SU-DHL-6 (cell line): ENCODE data around the gene ITSN1.

Source experiments
- H2AFZ ChIP-seq: fragments of 200-600 bp; sonication (generic); 2 replicates; pipeline ENCODE4 v1.6.1; 2014; ENCODE audit warnings: low read depth, mild to moderate bottlenecking, moderate library complexity, mixed read lengths, antibody characterized with exemption, low read length; ENCODE audit not compliant: severe bottlenecking
- H3F3A ChIP-seq: fragments of 200-600 bp; shearing (Covaris generic); 2 replicates; pipeline ENCODE4 v1.6.0; 2016; ENCODE audit warnings: antibody characterized with exemption, mild to moderate bottlenecking; ENCODE audit not compliant: insufficient read depth
- H3K27ac ChIP-seq: fragments of 200-600 bp; sonication (generic); 2 replicates; pipeline ENCODE4 v1.5.1; 2016; ENCODE audit warnings: low read depth, mild to moderate bottlenecking, low read length, moderate library complexity, mixed read lengths
- H3K27me3 ChIP-seq: fragments of 200-600 bp; sonication (generic), shearing (Covaris generic); 2 replicates; pipeline ENCODE4 v1.6.0; 2014; ENCODE audit warnings: mild to moderate bottlenecking, low read length
- H3K36me3 ChIP-seq: fragments of 200-600 bp; sonication (generic); 2 replicates; pipeline ENCODE4 v1.6.1; 2014; ENCODE audit warnings: mild to moderate bottlenecking, low read length, mixed read lengths
- H3K4me2 ChIP-seq: fragments of 300-600, 200-600 bp; shearing (Covaris generic), sonication (generic); 2 replicates; pipeline ENCODE4 v1.6.0; 2014; ENCODE audit warnings: low read length, low read depth, mild to moderate bottlenecking; ENCODE audit not compliant: poor library complexity, severe bottlenecking
- H3K4me3 ChIP-seq: fragments of 200-600 bp; sonication (generic); 2 replicates; pipeline ENCODE4 v1.5.1; 2014; ENCODE audit warnings: antibody characterized with exemption, low read length, mild to moderate bottlenecking, mixed read lengths; ENCODE audit not compliant: insufficient read depth, poor library complexity, severe bottlenecking
- H3K79me2 ChIP-seq: fragments of 200-600 bp; sonication (generic); 2 replicates; pipeline ENCODE4 v1.6.1; 2014; ENCODE audit warnings: mild to moderate bottlenecking, low read length, moderate library complexity; ENCODE audit not compliant: insufficient read depth
- H3K9ac ChIP-seq: fragments of 200-600 bp; sonication (generic); 2 replicates; pipeline ENCODE4 v1.7.0; 2014; ENCODE audit warnings: mild to moderate bottlenecking, low read length
- H3K9me2 ChIP-seq: fragments of 200-600 bp; sonication (generic); replicated peaks from 2 replicates; pipeline ENCODE4 v1.6.1; 2014; ENCODE audit warnings: low read length; ENCODE audit not compliant: insufficient read depth
- H3K9me3 ChIP-seq: fragments of 200-600 bp; sonication (generic); 2 replicates; pipeline ENCODE4 v1.6.1; 2014; ENCODE audit warnings: low read length, mixed read lengths; ENCODE audit not compliant: insufficient read depth
- H4K20me1 ChIP-seq: fragments of 200-600 bp; sonication (generic); 2 replicates; pipeline ENCODE4 v1.6.1; 2014; ENCODE audit warnings: low read depth, mild to moderate bottlenecking, antibody characterized with exemption, low read length, moderate library complexity, mixed read lengths
- EZH2phosphoT487 ChIP-seq: fragments of 200-600 bp; sonication (generic), shearing (Covaris generic); conservative IDR thresholded peaks from 2 replicates; pipeline ENCODE4 v1.6.1; 2018; ENCODE audit warnings: mild to moderate bottlenecking, antibody characterized with exemption, low read length, moderate library complexity, mixed read lengths
- TF ChIP-seq, protein P1 (sequence below): fragments of 200-600 bp; sonication (generic); IDR thresholded peaks from one replicate; pipeline ENCODE4 v1.5.1; 2017; ENCODE audit warnings: antibody characterized with exemption, mild to moderate bottlenecking, low read length, moderate library complexity; ENCODE audit not compliant: insufficient read depth, poor library complexity, severe bottlenecking

Gene ITSN1

GRCh38 chr21:33828083-33828482 is 185.8 kb downstream of the ITSN1 start:
- Histone ChIP-seq H2AFZ (no peak overlapping the region), H3K4me3 (no peak overlapping the region), H3K9ac (no peak overlapping the region), H4K20me1 (no peaks in the 10 kb centered on the region), H3K9me2 (no peaks in the 10 kb centered on the region), H3K9me3 (no peaks in the 10 kb centered on the region), H3K27me3 (no peaks in the 10 kb centered on the region), H3K79me2 (no peaks in the 10 kb centered on the region), H3K27ac (no peak overlapping the region), H3K36me3 (no peaks in the 10 kb centered on the region), H3F3A (no peaks in the 10 kb centered on the region), H3K4me2 (no peak overlapping the region)
- TF ChIP-seq, protein P1, sequence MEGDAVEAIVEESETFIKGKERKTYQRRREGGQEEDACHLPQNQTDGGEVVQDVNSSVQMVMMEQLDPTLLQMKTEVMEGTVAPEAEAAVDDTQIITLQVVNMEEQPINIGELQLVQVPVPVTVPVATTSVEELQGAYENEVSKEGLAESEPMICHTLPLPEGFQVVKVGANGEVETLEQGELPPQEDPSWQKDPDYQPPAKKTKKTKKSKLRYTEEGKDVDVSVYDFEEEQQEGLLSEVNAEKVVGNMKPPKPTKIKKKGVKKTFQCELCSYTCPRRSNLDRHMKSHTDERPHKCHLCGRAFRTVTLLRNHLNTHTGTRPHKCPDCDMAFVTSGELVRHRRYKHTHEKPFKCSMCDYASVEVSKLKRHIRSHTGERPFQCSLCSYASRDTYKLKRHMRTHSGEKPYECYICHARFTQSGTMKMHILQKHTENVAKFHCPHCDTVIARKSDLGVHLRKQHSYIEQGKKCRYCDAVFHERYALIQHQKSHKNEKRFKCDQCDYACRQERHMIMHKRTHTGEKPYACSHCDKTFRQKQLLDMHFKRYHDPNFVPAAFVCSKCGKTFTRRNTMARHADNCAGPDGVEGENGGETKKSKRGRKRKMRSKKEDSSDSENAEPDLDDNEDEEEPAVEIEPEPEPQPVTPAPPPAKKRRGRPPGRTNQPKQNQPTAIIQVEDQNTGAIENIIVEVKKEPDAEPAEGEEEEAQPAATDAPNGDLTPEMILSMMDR: no peak
- no peak for TF ChIP-seq EZH2phosphoT487

DNA sequence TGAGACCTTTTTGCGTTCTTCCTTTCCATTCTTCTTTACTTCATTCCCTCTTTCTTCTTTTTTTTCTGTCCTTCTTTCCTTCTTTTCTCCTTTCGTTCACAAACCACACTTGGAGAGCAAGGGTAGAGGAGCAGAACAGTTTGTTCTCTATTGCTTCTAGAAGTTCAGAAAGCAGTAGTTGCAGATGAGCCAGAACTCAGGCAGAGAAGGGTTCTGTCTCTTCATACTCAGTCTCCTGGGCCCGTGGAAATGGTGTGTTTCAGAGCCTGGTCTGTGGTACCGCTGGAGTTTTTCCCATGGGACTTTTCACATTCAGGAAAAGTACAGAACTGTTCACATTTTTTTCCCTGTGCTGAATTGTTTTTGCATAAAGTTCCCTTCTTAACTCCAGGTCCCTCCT is 186.3 kb downstream of the ITSN1 start:
- no peaks in the 10 kb centered on the region for H4K20me1 ChIP-seq
- H3K27ac ChIP-seq: no peak overlapping the region
- no peak overlapping the region for H3K4me3 ChIP-seq
- no peak overlapping the region for H3K4me2 ChIP-seq
- H3K36me3 ChIP-seq: no peaks in the 10 kb centered on the region
- no peaks in the 10 kb centered on the region for H3K9me3 ChIP-seq
- H3K9me2 ChIP-seq: no peaks in the 10 kb centered on the region
- H3K27me3 ChIP-seq: no peaks in the 10 kb centered on the region
- H3K9ac ChIP-seq: no peak overlapping the region
- H2AFZ ChIP-seq: no peak overlapping the region
- TF ChIP-seq EZH2phosphoT487: no peak
- TF ChIP-seq, protein P1: no peak
- H3K79me2 ChIP-seq: no peaks in the 10 kb centered on the region
- no peaks in the 10 kb centered on the region for H3F3A ChIP-seq

- no peaks in the 10 kb centered on the region for H3K27me3 ChIP-seq
- H4K20me1 ChIP-seq: no peaks in the 10 kb centered on the region
- H3K9me3 ChIP-seq: no peaks in the 10 kb centered on the region
- no peak overlapping the region for H3K4me3 ChIP-seq
- H3K9me2 ChIP-seq: no peaks in the 10 kb centered on the region
- no peak overlapping the region for H3K4me2 ChIP-seq
- H2AFZ ChIP-seq: no peak overlapping the region
- TF ChIP-seq, protein P1: no peak
- TF ChIP-seq EZH2phosphoT487: no peak
- H3K27ac ChIP-seq: no peak overlapping the region
- no peaks in the 10 kb centered on the region for H3K79me2 ChIP-seq
- H3F3A ChIP-seq: no peaks in the 10 kb centered on the region
- H3K36me3 ChIP-seq: no peaks in the 10 kb centered on the region
- H3K9ac ChIP-seq: no peak overlapping the region
Observed at GRCh38 chr21:33829844-33830243, 187.5 kb downstream of the ITSN1 start.
